ENCODE results near the gene OGFOD3. TPM values are rescaled to one million over a fixed set of nuclear protein-coding genes. Genes with fewer than 3 reads are reported as not detected.

OGFOD3 gene
- total RNA-seq, 4 donors from 2014 or later = 12.4 to 30.1 (median 24.0) TPM

DNA sequence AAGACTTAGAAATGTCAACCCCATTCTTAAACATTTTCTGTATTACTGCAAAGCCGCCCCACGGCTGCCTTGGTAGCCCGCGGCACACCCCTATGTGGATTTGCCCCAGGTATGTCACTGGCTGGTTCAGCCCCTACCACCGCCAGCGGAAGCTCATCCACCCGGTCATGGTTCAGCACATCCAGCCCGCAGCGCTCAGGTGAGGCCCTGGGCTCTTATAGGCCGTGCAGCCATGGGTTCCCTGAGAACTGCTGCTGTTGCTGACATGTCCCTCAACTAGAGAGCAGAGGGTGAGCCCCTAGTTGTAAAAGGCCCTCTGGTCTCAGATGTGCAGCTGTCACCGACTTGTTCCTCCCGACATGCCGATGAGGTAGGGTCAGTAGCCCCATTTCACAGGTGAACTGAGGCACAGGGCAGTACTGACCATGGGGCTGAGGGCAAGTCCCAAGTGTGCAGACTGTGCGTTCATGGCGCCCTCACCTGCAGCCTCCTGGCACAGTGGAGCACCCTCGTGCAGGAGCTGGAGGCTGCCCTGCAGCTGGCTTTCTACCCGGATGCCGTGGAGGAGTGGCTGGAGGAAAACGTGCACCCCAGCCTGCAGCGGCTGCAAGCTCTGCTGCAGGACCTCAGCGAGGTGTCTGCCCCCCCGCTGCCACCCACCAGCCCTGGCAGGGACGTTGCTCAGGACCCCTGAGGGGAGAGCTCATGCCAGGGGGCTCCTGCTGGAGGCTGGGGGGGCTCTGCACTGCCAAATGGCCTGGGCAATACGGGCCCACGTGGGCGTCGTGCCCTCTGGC lies 23.5 kb upstream of the OGFOD3 start:
- Histone ChIP-seq H3K27me3 (no peaks in the 10 kb centered on the region), H3K4me1 (peaks cover 0 to 38% (median 9%) of the 10 kb centered on the region in 4 donors), H3K4me3 (no peak overlapping the region), H3K36me3 (peaks cover 0 to 56% (median 0%) of the 10 kb centered on the region in 3 donors), H3K9me3 (no peaks in the 10 kb centered on the region), H3K27ac (peak overlapping the region in 1 of 4 donors; percentile 78)
- TF ChIP-seq, protein P1, sequence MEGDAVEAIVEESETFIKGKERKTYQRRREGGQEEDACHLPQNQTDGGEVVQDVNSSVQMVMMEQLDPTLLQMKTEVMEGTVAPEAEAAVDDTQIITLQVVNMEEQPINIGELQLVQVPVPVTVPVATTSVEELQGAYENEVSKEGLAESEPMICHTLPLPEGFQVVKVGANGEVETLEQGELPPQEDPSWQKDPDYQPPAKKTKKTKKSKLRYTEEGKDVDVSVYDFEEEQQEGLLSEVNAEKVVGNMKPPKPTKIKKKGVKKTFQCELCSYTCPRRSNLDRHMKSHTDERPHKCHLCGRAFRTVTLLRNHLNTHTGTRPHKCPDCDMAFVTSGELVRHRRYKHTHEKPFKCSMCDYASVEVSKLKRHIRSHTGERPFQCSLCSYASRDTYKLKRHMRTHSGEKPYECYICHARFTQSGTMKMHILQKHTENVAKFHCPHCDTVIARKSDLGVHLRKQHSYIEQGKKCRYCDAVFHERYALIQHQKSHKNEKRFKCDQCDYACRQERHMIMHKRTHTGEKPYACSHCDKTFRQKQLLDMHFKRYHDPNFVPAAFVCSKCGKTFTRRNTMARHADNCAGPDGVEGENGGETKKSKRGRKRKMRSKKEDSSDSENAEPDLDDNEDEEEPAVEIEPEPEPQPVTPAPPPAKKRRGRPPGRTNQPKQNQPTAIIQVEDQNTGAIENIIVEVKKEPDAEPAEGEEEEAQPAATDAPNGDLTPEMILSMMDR (IDR thresholded peaks at IDR 0.05) = no peak
- no peak for TF ChIP-seq POLR2A (IDR thresholded peaks at IDR 0.05)
- DNase-seq = peak in 2 of 3 donors; percentile 71 to 72

DNA sequence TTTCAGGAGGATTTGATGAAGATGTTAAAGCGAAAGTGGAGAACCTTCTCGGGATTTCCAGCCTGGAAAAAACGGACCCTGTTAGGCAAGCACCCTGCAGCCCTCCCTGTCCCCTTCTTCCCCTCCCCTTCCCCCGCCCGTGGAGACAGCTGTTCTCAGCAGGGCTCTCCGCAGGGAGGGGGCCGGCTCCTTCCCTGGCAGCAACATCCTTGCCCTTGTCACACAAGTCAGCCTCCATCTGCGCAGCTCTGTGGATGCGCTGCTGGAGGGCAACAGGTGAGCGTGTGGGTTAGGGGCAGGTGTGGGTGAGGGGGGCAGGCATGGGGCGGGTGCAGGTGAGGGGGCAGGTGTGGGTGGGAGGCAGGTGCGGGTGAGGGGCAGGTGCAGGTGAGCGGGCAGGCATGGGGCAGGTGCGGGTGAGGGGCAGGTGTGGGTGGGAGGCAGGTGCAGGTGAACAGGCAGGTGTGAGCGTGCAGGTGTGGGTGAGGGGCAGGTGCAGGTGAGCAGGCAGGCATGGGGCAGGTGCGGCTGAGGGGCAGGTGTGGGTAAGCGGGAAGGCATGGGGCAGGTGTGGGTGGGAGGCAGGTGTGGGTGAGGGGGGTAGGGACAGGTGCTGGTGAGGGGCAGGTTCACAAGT lies 22.7 kb upstream of the OGFOD3 start:
- no peaks in the 10 kb centered on the region for H3K9me3 ChIP-seq
- peaks cover 0 to 56% (median 0%) of the 10 kb centered on the region in 3 donors for H3K36me3 ChIP-seq
- TF ChIP-seq POLR2A (IDR thresholded peaks at IDR 0.05) = no peak
- TF ChIP-seq, protein P1 (IDR thresholded peaks at IDR 0.05) = no peak
- no peak overlapping the region for H3K4me3 ChIP-seq
- peaks cover 0 to 33% (median 9%) of the 10 kb centered on the region in 4 donors for H3K4me1 ChIP-seq
- H3K27ac ChIP-seq = peak overlapping the region in 1 of 4 donors; percentile 78
- H3K27me3 ChIP-seq = no peaks in the 10 kb centered on the region
- DNase-seq = peak in 1 of 3 donors; percentile 51

DNA sequence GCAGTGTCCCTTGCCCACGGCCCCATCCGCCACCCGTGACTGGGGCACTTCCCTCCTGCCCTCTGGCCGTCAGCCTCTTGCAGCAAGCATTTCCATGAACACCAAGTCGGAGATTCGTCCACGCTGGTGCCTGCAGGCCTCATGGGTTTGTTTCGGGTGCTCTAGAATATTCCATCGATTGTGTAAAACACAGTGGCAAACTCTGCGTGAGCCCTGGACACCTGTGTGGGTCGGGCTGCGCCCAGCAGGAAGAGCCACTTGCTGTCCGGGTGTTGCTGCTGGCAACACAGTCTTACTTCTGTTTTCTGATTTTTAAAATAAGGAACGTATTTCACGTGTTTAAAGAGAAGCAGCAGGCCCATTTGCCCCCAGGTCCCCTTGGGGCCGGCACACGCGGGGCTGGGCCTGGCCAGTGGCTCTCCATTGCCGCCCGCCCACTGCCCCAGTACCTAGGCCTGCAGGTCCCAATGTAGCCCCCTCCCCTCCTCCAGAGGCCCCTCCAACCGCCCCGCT lies 22.1 kb upstream of the OGFOD3 start:
- H3K4me1 ChIP-seq = peaks cover 0 to 35% (median 9%) of the 10 kb centered on the region in 4 donors
- TF ChIP-seq, protein P1 (IDR thresholded peaks at IDR 0.05) = no peak
- TF ChIP-seq POLR2A (IDR thresholded peaks at IDR 0.05) = no peak
- H3K9me3 ChIP-seq = no peaks in the 10 kb centered on the region
- peaks cover 0 to 56% (median 0%) of the 10 kb centered on the region in 3 donors for H3K36me3 ChIP-seq
- DNase-seq = peak in 1 of 3 donors; percentile 28
- H3K4me3 ChIP-seq = no peak overlapping the region
- H3K27ac ChIP-seq = peak overlapping the region in 1 of 4 donors; percentile 78
- no peaks in the 10 kb centered on the region for H3K27me3 ChIP-seq

DNA sequence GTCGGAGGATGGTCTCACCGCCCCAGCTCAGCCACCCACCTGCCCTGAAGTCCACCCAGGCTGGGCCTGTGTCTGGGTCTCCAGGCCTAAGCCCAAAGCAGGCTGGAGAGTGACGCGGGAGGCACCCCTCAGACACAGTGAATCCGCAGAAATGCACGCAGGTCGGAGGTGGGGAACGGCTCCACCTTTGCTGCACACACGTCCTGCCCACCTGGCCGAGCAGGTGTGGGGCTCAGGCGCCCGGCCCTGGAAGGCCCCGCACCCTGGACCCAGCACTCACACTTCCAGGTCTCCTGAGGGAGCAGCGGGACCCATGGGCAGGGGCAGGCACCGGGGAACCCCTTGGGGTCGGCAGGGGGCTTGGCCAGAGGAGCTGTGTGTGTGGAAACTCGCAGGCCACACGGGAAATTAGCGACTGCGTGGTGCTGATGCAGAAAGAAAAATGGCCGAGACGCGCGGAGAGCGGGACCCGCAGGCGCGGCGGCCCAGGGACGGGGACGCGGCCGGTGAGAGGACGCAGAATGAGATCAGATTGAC lies 21.5 kb upstream of the OGFOD3 start:
- Histone ChIP-seq H3K27ac (peak overlapping the region in 1 of 4 donors; percentile 78), H3K36me3 (peaks cover 0 to 56% (median 0%) of the 10 kb centered on the region in 3 donors), H3K4me1 (peaks cover 0 to 36% (median 9%) of the 10 kb centered on the region in 4 donors), H3K9me3 (no peaks in the 10 kb centered on the region), H3K27me3 (no peaks in the 10 kb centered on the region), H3K4me3 (no peak overlapping the region)
- DNase-seq = no peak
- TF ChIP-seq, protein P1 (IDR thresholded peaks at IDR 0.05) = no peak
- TF ChIP-seq POLR2A (IDR thresholded peaks at IDR 0.05) = no peak

DNA sequence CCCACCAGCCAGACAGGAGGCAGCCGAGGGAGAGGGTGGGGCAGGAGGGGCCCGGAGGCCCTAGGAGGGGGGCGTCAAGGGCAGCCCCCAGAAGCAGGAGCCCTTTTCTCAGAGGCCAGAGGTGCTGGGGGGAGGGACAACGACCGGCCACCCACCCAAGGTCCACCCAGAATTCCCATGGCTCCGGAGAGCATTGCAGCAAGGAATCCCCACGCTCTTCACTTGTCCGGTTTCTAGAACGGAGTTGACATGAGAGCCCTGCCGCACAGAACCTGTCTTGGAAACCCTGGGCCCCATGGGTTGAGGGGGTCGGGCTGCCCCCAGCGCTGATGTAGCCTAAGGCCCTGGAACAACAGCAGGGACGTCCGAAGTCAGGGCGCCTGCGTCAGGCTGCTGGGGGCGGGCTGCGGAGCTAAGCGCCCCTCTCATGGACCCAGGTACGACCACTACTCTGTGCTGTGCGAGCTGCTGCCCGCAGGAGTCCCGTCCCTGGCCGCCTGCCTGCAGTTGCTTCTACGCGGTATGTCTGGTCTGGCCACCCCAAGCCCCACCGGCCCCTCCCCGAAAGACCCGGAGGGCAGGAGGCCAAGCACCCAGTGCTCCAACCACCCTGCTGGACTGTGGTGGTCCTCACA lies 20.9 kb upstream of the OGFOD3 start:
- H3K4me1 ChIP-seq = peaks cover 0 to 40% (median 9%) of the 10 kb centered on the region in 4 donors
- no peaks in the 10 kb centered on the region for H3K27me3 ChIP-seq
- no peak for DNase-seq
- H3K4me3 ChIP-seq = no peak overlapping the region
- no peaks in the 10 kb centered on the region for H3K9me3 ChIP-seq
- H3K36me3 ChIP-seq = peaks cover 0 to 50% (median 0%) of the 10 kb centered on the region in 3 donors
- peak overlapping the region in 1 of 4 donors; percentile 78 for H3K27ac ChIP-seq
- TF ChIP-seq POLR2A (IDR thresholded peaks at IDR 0.05) = no peak
- TF ChIP-seq, protein P1 (IDR thresholded peaks at IDR 0.05) = no peak

Measured in Peyer's patch (tissue), 4 donors.